Head of caudate nucleus (tissue), 42 donors: ENCODE data around the gene FBXL16.

Experiments
- DNase-seq, 42 donors: peaks; one replicate each; pipeline versions ENCODE4 v3.0.0 to v3.0.0-alpha.2; 2020 to 2021; ENCODE audit warnings: mixed read lengths in 7 of 42
- intact Hi-C: fragments of 100-400 bp; cut with DNase I; formaldehyde crosslinking; loops from one replicate; pipeline ENCODE4 v1.15.0; 2022

FBXL16 gene

GRCh38 chr16:726438-727290 lies 21.1 kb upstream of the FBXL16 start, which contains the start of the genes CCDC78 and HAGHL:
CCDC78 (minus strand) TSS chr16:726443; CDS start chr16:726367, 76 bp downstream.
HAGHL (plus strand) TSS chr16:727106; CDS start chr16:727510, 404 bp downstream.
- DNase-seq = peak in 30 of 42 donors; percentile 50 to 87 (median 70)
- intact Hi-C loops = no loop called here

GRCh38 chr16:726188-726437 lies 20.5 kb upstream of the FBXL16 start:
- DNase-seq = no peak
- intact Hi-C loops = no loop called here

GRCh38 chr16:725463-726187 lies 20.0 kb upstream of the FBXL16 start:
- intact Hi-C loops = no loop called here

GRCh38 chr16:725041-725376 lies 19.4 kb upstream of the FBXL16 start:
- intact Hi-C loops = no loop called here

More at GRCh38 chr16:725463-726187, 20.0 kb upstream of the FBXL16 start:
- peak in 8 of 42 donors; percentile 6 to 75 (median 50) for DNase-seq

GRCh38 chr16:724188-725040 lies 18.8 kb upstream of the FBXL16 start:
- intact Hi-C loops = no loop called here
- peak in 5 of 42 donors; percentile 15 to 39 (median 34) for DNase-seq

More at GRCh38 chr16:725041-725376, 19.4 kb upstream of the FBXL16 start:
- peak in 5 of 42 donors; percentile 1 to 34 (median 9) for DNase-seq

- DNase-seq = peak in 1 of 42 donors; percentile 4
- intact Hi-C loops = no loop called here
These were observed 18.1 kb upstream of the FBXL16 start for GRCh38 chr16:723695-724094.

GRCh38 chr16:722835-723633 lies 17.4 kb upstream of the FBXL16 start:
- intact Hi-C loops = no loop called here
- DNase-seq = peak in 5 of 42 donors; percentile 2 to 39 (median 8)

- intact Hi-C loops = loop anchor here (2.0 kb wide), 1 partner anchor 19 kb away; the partner anchor contains the start of gene CIAO3
- DNase-seq = peak in 4 of 42 donors; percentile 7 to 25 (median 14)
These were observed 16.4 kb upstream of the FBXL16 start for GRCh38 chr16:721765-722540.

GRCh38 chr16:720990-721764 lies 15.6 kb upstream of the FBXL16 start, which contains the start of gene ANTKMT:
ANTKMT (plus strand) TSS chr16:721146; CDS start chr16:721275, 129 bp downstream.
- peak in 37 of 42 donors; percentile 57 to 90 (median 79) for DNase-seq

GRCh38 chr16:720447-720989 lies 14.9 kb upstream of the FBXL16 start:
- DNase-seq = peak in 26 of 42 donors; percentile 36 to 86 (median 65)
- intact Hi-C loops = loop anchor here (2.0 kb wide), 1 partner anchor 20 kb away; the partner anchor contains the start of gene CIAO3

More at GRCh38 chr16:720990-721764, 15.6 kb upstream of the FBXL16 start, which contains the start of gene ANTKMT:
- intact Hi-C loops = loop anchor here (2.0 kb wide), 1 partner anchor 20 kb away; the partner anchor contains the start of gene CIAO3

- peak in 2 of 42 donors; percentile 45 to 60 for DNase-seq
- intact Hi-C loops = loop anchor here (2.0 kb wide), 1 partner anchor 21 kb away; the partner anchor contains the start of gene CIAO3
These were observed 14.3 kb upstream of the FBXL16 start for GRCh38 chr16:719815-720446.

GRCh38 chr16:718922-719321 lies 13.3 kb upstream of the FBXL16 start:
- intact Hi-C loops = no loop called here
- DNase-seq = no peak

GRCh38 chr16:718389-718788 lies 12.8 kb upstream of the FBXL16 start:
- no peak for DNase-seq
- intact Hi-C loops = no loop called here

GRCh38 chr16:717450-718245 lies 12.0 kb upstream of the FBXL16 start:
- intact Hi-C loops = no loop called here
- peak in 7 of 42 donors; percentile 26 to 72 (median 64) for DNase-seq
